ENCODE data around the gene TMIE.

DNA sequence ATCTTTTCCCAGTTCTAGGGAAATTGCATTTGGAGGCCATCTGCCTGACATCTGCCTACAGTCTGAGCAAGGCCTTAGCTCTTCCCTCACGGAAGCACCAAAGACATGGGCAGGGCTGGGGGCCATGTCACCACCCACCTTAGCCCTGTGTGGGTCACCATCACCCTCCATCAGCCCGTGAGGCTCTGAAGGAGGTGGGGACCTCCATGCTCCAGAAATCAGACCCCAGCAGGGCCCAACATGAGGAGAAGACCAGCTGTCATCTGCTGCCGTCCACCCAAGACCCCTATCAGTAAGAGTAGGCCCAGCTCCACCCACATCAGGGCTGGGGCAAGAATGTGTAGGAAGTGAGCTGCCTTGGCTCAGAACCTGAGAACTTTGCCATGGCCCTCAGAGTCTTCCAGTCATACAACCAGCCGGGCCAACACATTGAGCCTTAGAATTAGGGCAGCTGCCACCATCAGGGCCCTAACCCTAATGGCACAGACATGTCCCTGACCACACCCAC, 1.9 kb downstream of the TMIE start:
- TF ChIP-seq, protein P1, sequence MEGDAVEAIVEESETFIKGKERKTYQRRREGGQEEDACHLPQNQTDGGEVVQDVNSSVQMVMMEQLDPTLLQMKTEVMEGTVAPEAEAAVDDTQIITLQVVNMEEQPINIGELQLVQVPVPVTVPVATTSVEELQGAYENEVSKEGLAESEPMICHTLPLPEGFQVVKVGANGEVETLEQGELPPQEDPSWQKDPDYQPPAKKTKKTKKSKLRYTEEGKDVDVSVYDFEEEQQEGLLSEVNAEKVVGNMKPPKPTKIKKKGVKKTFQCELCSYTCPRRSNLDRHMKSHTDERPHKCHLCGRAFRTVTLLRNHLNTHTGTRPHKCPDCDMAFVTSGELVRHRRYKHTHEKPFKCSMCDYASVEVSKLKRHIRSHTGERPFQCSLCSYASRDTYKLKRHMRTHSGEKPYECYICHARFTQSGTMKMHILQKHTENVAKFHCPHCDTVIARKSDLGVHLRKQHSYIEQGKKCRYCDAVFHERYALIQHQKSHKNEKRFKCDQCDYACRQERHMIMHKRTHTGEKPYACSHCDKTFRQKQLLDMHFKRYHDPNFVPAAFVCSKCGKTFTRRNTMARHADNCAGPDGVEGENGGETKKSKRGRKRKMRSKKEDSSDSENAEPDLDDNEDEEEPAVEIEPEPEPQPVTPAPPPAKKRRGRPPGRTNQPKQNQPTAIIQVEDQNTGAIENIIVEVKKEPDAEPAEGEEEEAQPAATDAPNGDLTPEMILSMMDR (conservative IDR thresholded peaks at IDR 0.05 in 1 of 2, IDR thresholded peaks at IDR 0.05 in 1 of 2; ENCODE audit: extremely low read depth in 1 of 2, insufficient read depth in 1 of 2, low read depth in 1 of 2, low read length in 2 of 2), result no peak
- no peak for TF ChIP-seq EZH2 (IDR thresholded peaks at IDR 0.05; ENCODE audit: borderline replicate concordance, low read length)
